A549 (cell line): Measurements from ENCODE around the gene GRIK1.

Experiments used
- CTCF ChIP-seq: fragments of >200 bp; sonication (Bioruptor Twin); formaldehyde crosslinking; IDR thresholded peaks from 3 replicates; pipeline ENCODE4 v1.5.1; 2016
- HOXA7 ChIP-seq: fragments of 250-450 bp; sonication (Bioruptor Pico); IDR thresholded peaks from 2 replicates; pipeline ENCODE4 v1.5.0; 2020; ENCODE audit warnings: mild to moderate bottlenecking, moderate library complexity
- USF2 ChIP-seq: fragments of 450-650 bp; IDR thresholded peaks from 2 replicates; pipeline ENCODE4 v1.6.1; 2014; ENCODE audit warnings: antibody characterized with exemption

GRCh38 chr21:29582855-29583254 is 356.9 kb downstream of the GRIK1 start:
- TF ChIP-seq HOXA7 (CRISPR knock-in tag) (no peak), USF2 (no peak), CTCF (no peak)
